Measurements from ENCODE around the gene FBN1. TPM values are rescaled to one million over a fixed set of nuclear protein-coding genes. Genes with fewer than 3 reads are reported as not detected.

Gene FBN1
- total RNA-seq, 2 donors from 2014 or later = 258 to 300 TPM

DNA sequence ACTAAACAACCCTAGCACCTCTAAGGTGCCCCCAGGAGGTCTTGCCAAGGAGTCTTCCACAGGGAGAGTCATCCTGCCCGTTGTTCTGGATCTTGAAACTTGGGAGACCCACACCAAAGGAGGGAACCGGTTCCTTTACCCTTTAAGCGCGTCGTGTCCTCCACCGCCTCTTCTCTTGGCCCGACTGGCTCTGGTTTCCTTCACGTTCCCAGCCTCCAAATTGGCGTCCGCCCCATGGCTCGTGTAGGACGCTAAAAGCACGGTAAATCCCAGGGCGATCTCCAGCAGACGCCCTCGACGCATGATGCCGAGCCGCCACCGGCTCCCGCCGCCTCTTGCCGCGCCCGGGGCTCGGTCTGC, 1.1 kb downstream of the FBN1 start:
- ATAC-seq (ENCODE audit: insufficient number of reproducible peaks, low FRiP score, low read depth) = peak; percentile 3
- DNase-seq (ENCODE audit: low spot score) = no peak
- Histone ChIP-seq H3K27ac (peak overlapping the region; percentile 95 to 98), H3K9me3 (no peaks in the 10 kb centered on the region), H3K27me3 (replicated peaks; ENCODE audit: insufficient read depth) (no peaks in the 10 kb centered on the region), H3K4me3 (peak overlapping the region; percentile 95), H3K36me3 (no peaks in the 10 kb centered on the region), H3K4me1 (ENCODE audit: control insufficient read depth in 1 of 2, low read depth in 2 of 2) (peaks cover 21 to 51% of the 10 kb centered on the region in 2 donors)
- TF ChIP-seq, protein P1, sequence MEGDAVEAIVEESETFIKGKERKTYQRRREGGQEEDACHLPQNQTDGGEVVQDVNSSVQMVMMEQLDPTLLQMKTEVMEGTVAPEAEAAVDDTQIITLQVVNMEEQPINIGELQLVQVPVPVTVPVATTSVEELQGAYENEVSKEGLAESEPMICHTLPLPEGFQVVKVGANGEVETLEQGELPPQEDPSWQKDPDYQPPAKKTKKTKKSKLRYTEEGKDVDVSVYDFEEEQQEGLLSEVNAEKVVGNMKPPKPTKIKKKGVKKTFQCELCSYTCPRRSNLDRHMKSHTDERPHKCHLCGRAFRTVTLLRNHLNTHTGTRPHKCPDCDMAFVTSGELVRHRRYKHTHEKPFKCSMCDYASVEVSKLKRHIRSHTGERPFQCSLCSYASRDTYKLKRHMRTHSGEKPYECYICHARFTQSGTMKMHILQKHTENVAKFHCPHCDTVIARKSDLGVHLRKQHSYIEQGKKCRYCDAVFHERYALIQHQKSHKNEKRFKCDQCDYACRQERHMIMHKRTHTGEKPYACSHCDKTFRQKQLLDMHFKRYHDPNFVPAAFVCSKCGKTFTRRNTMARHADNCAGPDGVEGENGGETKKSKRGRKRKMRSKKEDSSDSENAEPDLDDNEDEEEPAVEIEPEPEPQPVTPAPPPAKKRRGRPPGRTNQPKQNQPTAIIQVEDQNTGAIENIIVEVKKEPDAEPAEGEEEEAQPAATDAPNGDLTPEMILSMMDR (IDR thresholded peaks at IDR 0.05) = no peak

- Histone ChIP-seq H3K4me3 (peak overlapping the region; percentile 95), H3K9me3 (no peaks in the 10 kb centered on the region), H3K4me1 (ENCODE audit: control insufficient read depth in 1 of 2, low read depth in 2 of 2) (peaks cover 24 to 56% of the 10 kb centered on the region in 2 donors), H3K36me3 (no peaks in the 10 kb centered on the region), H3K27me3 (replicated peaks; ENCODE audit: insufficient read depth) (no peaks in the 10 kb centered on the region), H3K27ac (peak overlapping the region; percentile 95 to 98)
- TF ChIP-seq, protein P1 (IDR thresholded peaks at IDR 0.05) = no peak
- DNase-seq (ENCODE audit: low spot score) = no peak
- ATAC-seq (ENCODE audit: insufficient number of reproducible peaks, low FRiP score, low read depth) = no peak
Measured at GRCh38 chr15:48643776-48644466, 1.6 kb downstream of the FBN1 start.

GRCh38 chr15:48643206-48643605, 2.3 kb downstream of the FBN1 start:
- no peaks in the 10 kb centered on the region for H3K9me3 ChIP-seq
- no peaks in the 10 kb centered on the region for H3K36me3 ChIP-seq
- H3K27me3 ChIP-seq (replicated peaks; ENCODE audit: insufficient read depth) = no peaks in the 10 kb centered on the region
- H3K27ac ChIP-seq = peak overlapping the region; percentile 95 to 98
- H3K4me1 ChIP-seq (ENCODE audit: control insufficient read depth in 1 of 2, low read depth in 2 of 2) = peaks cover 31 to 63% of the 10 kb centered on the region in 2 donors
- DNase-seq (ENCODE audit: low spot score) (no peak), ATAC-seq (ENCODE audit: insufficient number of reproducible peaks, low FRiP score, low read depth) (no peak)
- H3K4me3 ChIP-seq = peak overlapping the region; percentile 95
- TF ChIP-seq, protein P1 (IDR thresholded peaks at IDR 0.05) = no peak

DNA sequence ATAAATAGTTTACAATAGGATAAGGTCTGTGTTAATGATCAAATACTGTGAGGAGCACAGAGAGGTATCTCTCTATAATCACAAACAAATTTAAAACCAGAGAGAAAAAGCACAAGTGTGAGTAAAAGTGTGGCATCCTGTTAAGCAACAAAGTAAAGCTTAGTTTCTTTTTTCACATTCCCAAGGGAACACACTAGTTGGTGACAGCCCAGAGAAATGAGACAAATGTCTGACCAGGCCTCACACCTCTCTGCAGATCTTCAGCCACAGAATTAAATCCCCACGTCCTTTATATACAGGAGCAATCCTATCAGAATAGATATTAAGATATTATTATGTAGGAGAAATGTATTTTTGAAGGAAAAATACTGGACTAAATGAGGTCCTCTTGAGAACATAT, 2.7 kb downstream of the FBN1 start:
- H3K4me1 ChIP-seq (ENCODE audit: control insufficient read depth in 1 of 2, low read depth in 2 of 2) = peaks cover 35 to 67% of the 10 kb centered on the region in 2 donors

GRCh38 chr15:48641416-48641815, 4.1 kb downstream of the FBN1 start:
- Histone ChIP-seq H3K9me3 (no peaks in the 10 kb centered on the region), H3K4me3 (peak overlapping the region; percentile 95), H3K27ac (peak overlapping the region; percentile 63 to 95), H3K27me3 (replicated peaks; ENCODE audit: insufficient read depth) (no peaks in the 10 kb centered on the region), H3K36me3 (no peaks in the 10 kb centered on the region), H3K4me1 (ENCODE audit: control insufficient read depth in 1 of 2, low read depth in 2 of 2) (peaks cover 38 to 74% of the 10 kb centered on the region in 2 donors)
- TF ChIP-seq, protein P1 (IDR thresholded peaks at IDR 0.05) = no peak
- no peak for DNase-seq (ENCODE audit: low spot score)
- no peak for ATAC-seq (ENCODE audit: insufficient number of reproducible peaks, low FRiP score, low read depth)

More for the DNA sequence above, 2.7 kb downstream of the FBN1 start:
- no peak for ATAC-seq (ENCODE audit: insufficient number of reproducible peaks, low FRiP score, low read depth)
- no peaks in the 10 kb centered on the region for H3K9me3 ChIP-seq
- no peaks in the 10 kb centered on the region for H3K36me3 ChIP-seq
- H3K4me3 ChIP-seq = peak overlapping the region; percentile 95
- peak overlapping the region; percentile 95 to 98 for H3K27ac ChIP-seq
- H3K27me3 ChIP-seq (replicated peaks; ENCODE audit: insufficient read depth) = no peaks in the 10 kb centered on the region
- DNase-seq (ENCODE audit: low spot score) = no peak
- TF ChIP-seq, protein P1 (IDR thresholded peaks at IDR 0.05) = no peak
